DOHH2 (cell line): Measurements from ENCODE around the gene UNC79.
A peak's percentile ranks its signal among the peaks of the same experiment; 100 is the strongest.

Source experiments
- H3F3A ChIP-seq: fragments of 200-600 bp; sonication (generic), shearing (Covaris generic); 2 replicates; pipeline ENCODE4 v1.6.0; 2016; ENCODE audit warnings: antibody characterized with exemption, mild to moderate bottlenecking; ENCODE audit not compliant: control insufficient read depth, insufficient read depth
- H3K27ac ChIP-seq: fragments of 200-600 bp; sonication (generic); 2 replicates; pipeline ENCODE4 v1.5.1; 2014; ENCODE audit warnings: low read depth, mild to moderate bottlenecking, low read length, moderate library complexity
- H3K27me3 ChIP-seq: fragments of 200-600 bp; sonication (generic); 2 replicates; pipeline ENCODE4 v1.6.1; 2014; ENCODE audit warnings: mild to moderate bottlenecking, low read length, mixed read lengths; ENCODE audit not compliant: control insufficient read depth
- H3K36me3 ChIP-seq: fragments of 200-600 bp; sonication (generic); 2 replicates; pipeline ENCODE4 v1.6.1; 2014; ENCODE audit warnings: mild to moderate bottlenecking, low read length, moderate library complexity, mixed read lengths; ENCODE audit not compliant: control insufficient read depth
- H3K4me1 ChIP-seq: fragments of 200-600 bp; sonication (generic); 2 replicates; pipeline ENCODE4 v1.6.1; 2014; ENCODE audit warnings: mild to moderate bottlenecking, low read length, mixed read lengths; ENCODE audit not compliant: control insufficient read depth
- H3K4me2 ChIP-seq: fragments of 200-600 bp; sonication (generic); 2 replicates; pipeline ENCODE4 v1.6.0; 2014; ENCODE audit warnings: mild to moderate bottlenecking, low read length, moderate library complexity
- H3K4me3 ChIP-seq: fragments of 200-600 bp; sonication (generic); 2 replicates; pipeline ENCODE4 v1.5.1; 2014; ENCODE audit warnings: mild to moderate bottlenecking, low read length, mixed read lengths
- H3K79me2 ChIP-seq: fragments of 200-600 bp; sonication (generic); 2 replicates; pipeline ENCODE4 v1.6.1; 2014; ENCODE audit warnings: mild to moderate bottlenecking, low read length, mixed read lengths; ENCODE audit not compliant: control insufficient read depth
- H3K9me2 ChIP-seq: fragments of 200-600 bp; sonication (generic); replicated peaks from 2 replicates; pipeline ENCODE4 v1.6.1; 2014; ENCODE audit warnings: mild to moderate bottlenecking, low read length, mixed read lengths; ENCODE audit not compliant: control insufficient read depth
- H3K9me3 ChIP-seq: fragments of 200-600 bp; sonication (generic); 2 replicates; pipeline ENCODE4 v1.6.1; 2014; ENCODE audit warnings: antibody characterized with exemption, low read length, mixed read lengths; ENCODE audit not compliant: control insufficient read depth, insufficient read depth
- H4K20me1 ChIP-seq: fragments of 200-600 bp; sonication (generic); 2 replicates; pipeline ENCODE4 v1.6.0; 2014; ENCODE audit warnings: low read depth, mild to moderate bottlenecking, antibody characterized with exemption, low read length, moderate library complexity; ENCODE audit not compliant: control insufficient read depth, insufficient read depth
- EZH2phosphoT487 ChIP-seq: fragments of 200-600 bp; sonication (generic); IDR thresholded peaks from 2 replicates; pipeline ENCODE4 v1.6.1; 2017; ENCODE audit warnings: borderline replicate concordance, mild to moderate bottlenecking, antibody characterized with exemption, low read length, moderate library complexity, mixed read lengths
- TF ChIP-seq, protein P1 (sequence below): fragments of 200-600 bp; sonication (generic); IDR thresholded peaks from one replicate; pipeline ENCODE4 v1.5.1; 2014; ENCODE audit warnings: antibody characterized with exemption, mild to moderate bottlenecking, low read depth, low read length; ENCODE audit not compliant: poor library complexity, severe bottlenecking

UNC79 gene

DNA sequence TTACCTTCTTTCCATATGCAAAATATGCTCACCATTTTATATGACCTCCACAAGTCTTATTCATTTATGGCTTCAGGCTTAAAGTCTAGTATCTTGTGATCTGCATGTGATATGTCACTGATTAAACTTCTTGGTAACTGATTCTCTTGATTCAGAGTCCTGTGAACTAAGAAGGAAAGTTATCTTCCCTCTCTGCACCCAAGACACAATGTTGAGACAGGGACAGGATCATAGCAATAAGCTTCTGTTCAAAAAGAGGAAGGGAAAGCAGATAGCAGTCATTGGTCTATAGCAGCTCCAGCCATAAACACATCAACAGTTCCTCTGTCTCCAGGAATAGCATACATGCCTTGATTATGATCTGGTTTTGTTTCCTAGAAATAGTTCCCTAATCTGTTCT, 103.1 kb downstream of the UNC79 start:
- TF ChIP-seq, protein P1, sequence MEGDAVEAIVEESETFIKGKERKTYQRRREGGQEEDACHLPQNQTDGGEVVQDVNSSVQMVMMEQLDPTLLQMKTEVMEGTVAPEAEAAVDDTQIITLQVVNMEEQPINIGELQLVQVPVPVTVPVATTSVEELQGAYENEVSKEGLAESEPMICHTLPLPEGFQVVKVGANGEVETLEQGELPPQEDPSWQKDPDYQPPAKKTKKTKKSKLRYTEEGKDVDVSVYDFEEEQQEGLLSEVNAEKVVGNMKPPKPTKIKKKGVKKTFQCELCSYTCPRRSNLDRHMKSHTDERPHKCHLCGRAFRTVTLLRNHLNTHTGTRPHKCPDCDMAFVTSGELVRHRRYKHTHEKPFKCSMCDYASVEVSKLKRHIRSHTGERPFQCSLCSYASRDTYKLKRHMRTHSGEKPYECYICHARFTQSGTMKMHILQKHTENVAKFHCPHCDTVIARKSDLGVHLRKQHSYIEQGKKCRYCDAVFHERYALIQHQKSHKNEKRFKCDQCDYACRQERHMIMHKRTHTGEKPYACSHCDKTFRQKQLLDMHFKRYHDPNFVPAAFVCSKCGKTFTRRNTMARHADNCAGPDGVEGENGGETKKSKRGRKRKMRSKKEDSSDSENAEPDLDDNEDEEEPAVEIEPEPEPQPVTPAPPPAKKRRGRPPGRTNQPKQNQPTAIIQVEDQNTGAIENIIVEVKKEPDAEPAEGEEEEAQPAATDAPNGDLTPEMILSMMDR: no peak
- no peak for TF ChIP-seq EZH2phosphoT487
- no peaks in the 10 kb centered on the region for H3K9me2 ChIP-seq
- no peaks in the 10 kb centered on the region for H3F3A ChIP-seq
- H3K4me1 ChIP-seq: peaks cover 10% of the 10 kb centered on the region
- H3K36me3 ChIP-seq: no peaks in the 10 kb centered on the region
- H3K9me3 ChIP-seq: no peaks in the 10 kb centered on the region
- peaks cover under 1% of the 10 kb centered on the region; the same call in 1 of the 2 replicates for H3K27me3 ChIP-seq
- H3K27ac ChIP-seq: no peak overlapping the region
- H3K79me2 ChIP-seq: no peaks in the 10 kb centered on the region
- H3K4me2 ChIP-seq: no peak overlapping the region
- no peaks in the 10 kb centered on the region for H4K20me1 ChIP-seq
- H3K4me3 ChIP-seq: no peak overlapping the region

DNA sequence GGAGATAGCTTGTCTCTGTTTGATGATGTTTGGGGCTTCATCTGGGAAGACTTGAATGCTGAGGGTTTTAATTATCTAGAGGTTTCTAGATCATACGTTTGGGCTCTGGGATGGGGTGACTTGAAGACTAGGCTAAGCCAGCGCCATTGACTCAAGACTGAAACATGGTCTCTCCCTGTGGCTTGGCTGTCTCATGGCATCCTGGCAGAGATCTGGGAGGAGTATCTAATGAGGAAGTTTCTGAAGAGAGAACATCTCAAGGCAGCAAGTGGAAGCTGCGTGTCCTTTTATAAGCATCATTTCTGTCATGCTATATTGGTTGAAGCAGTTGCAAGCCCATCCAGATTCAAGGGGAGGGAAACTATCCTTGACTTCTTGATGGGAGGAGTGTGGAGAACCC, 104.8 kb downstream of the UNC79 start:
- no peaks in the 10 kb centered on the region for H3K36me3 ChIP-seq
- peaks cover 10% of the 10 kb centered on the region for H3K4me1 ChIP-seq
- no peaks in the 10 kb centered on the region for H3K27me3 ChIP-seq
- H3K4me3 ChIP-seq: no peak overlapping the region
- no peaks in the 10 kb centered on the region for H4K20me1 ChIP-seq
- no peaks in the 10 kb centered on the region for H3K9me3 ChIP-seq
- TF ChIP-seq EZH2phosphoT487: no peak
- TF ChIP-seq, protein P1: no peak
- no peak overlapping the region for H3K4me2 ChIP-seq
- H3K27ac ChIP-seq: no peak overlapping the region
- H3K79me2 ChIP-seq: no peaks in the 10 kb centered on the region
- no peaks in the 10 kb centered on the region for H3F3A ChIP-seq
- H3K9me2 ChIP-seq: no peaks in the 10 kb centered on the region

DNA sequence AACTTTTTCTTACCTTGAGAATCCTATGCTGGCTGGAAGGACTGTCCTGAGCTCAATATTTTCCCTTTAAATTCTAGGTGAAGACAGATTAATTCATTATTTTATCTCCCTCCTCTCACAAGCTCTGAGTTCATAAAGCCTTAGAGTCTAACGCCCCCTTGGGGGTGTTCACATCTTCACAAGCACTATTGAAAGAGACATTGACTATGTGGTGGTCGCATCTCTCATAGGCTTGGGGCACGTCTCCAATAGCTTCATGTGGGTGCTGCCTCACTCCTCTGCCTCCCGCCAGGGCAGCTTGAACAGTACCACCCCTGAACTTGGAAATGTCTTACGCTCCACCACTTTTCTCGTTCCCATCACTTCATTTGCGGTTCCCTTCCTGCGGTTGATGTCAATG, 106.2 kb downstream of the UNC79 start:
- Histone ChIP-seq H3K36me3 (no peaks in the 10 kb centered on the region), H3K27me3 (no peaks in the 10 kb centered on the region), H3K27ac (no peak overlapping the region), H4K20me1 (no peaks in the 10 kb centered on the region), H3K9me3 (no peaks in the 10 kb centered on the region), H3K79me2 (no peaks in the 10 kb centered on the region), H3K9me2 (no peaks in the 10 kb centered on the region), H3K4me1 (peaks cover 10% of the 10 kb centered on the region), H3K4me3 (no peak overlapping the region), H3F3A (no peaks in the 10 kb centered on the region), H3K4me2 (no peak overlapping the region)
- no peak for TF ChIP-seq EZH2phosphoT487
- TF ChIP-seq, protein P1: peak; percentile 14

DNA sequence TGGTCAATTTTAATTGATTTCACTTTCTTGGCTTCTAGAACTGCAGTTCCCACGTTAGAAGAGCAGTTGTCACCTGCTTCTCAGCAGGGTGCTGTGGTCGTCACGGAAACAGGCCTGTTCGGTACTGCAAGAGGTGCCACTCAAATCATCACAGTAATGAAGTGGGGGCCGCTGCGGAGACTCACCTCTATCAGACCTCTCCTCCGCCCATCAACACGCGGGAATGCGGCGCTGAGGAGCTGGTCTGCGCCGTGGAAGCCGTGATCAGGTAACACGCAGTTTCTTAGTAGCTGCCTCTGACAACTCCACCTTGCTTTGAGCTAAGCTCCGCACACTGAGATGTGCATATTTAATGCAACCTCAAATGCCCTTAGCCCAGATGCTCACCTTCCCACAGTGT, 107.2 kb downstream of the UNC79 start:
- no peak for TF ChIP-seq EZH2phosphoT487
- TF ChIP-seq, protein P1: no peak
- Histone ChIP-seq H3F3A (no peaks in the 10 kb centered on the region), H3K4me1 (peaks cover 10% of the 10 kb centered on the region), H3K9me2 (no peaks in the 10 kb centered on the region), H3K27me3 (no peaks in the 10 kb centered on the region), H3K4me2 (no peak overlapping the region), H3K36me3 (no peaks in the 10 kb centered on the region), H3K9me3 (no peaks in the 10 kb centered on the region), H4K20me1 (no peaks in the 10 kb centered on the region), H3K27ac (no peak overlapping the region), H3K4me3 (no peak overlapping the region), H3K79me2 (no peaks in the 10 kb centered on the region)
